Stimulated activated CD4-positive, alpha-beta T cell treated with anti-CD3 and anti-CD28 coated beads, Interleukin-1b, Interleukin-23, amount 100 ng/mL, for 4 hours (primary cell): ENCODE data around the gene MYH15.
A peak's percentile ranks its signal among the peaks of the same experiment; 100 is the strongest.

Experiments used
- DNase-seq, 2 donors: peaks; one replicate each; pipeline ENCODE4 v3.0.0-alpha.2; 2020; ENCODE audit warnings: low read depth in 2 of 2

The MYH15 gene

GRCh38 chr3:108415661-108416060 is 94.7 kb downstream of the MYH15 start:
- DNase-seq: no peak

- DNase-seq: no peak
Observed at GRCh38 chr3:108414007-108414406, 96.4 kb downstream of the MYH15 start.

- no peak for DNase-seq
Observed at GRCh38 chr3:108412121-108412750, 98.2 kb downstream of the MYH15 start.

GRCh38 chr3:108410531-108410984 is 99.8 kb downstream of the MYH15 start:
- no peak for DNase-seq

GRCh38 chr3:108409800-108410178 is 100.6 kb downstream of the MYH15 start:
- no peak for DNase-seq

GRCh38 chr3:108408883-108409799 is 101.3 kb downstream of the MYH15 start:
- no peak for DNase-seq

GRCh38 chr3:108407886-108408285 is 102.5 kb downstream of the MYH15 start:
- no peak for DNase-seq

GRCh38 chr3:108406661-108407206 is 103.7 kb downstream of the MYH15 start:
- peak in 1 of 2 donors; percentile 17 for DNase-seq

- no peak for DNase-seq
Observed at GRCh38 chr3:108406063-108406660, 104.2 kb downstream of the MYH15 start.

- DNase-seq: no peak
Observed at GRCh38 chr3:108404368-108404767, 106.0 kb downstream of the MYH15 start.

GRCh38 chr3:108403686-108404345 is 106.6 kb downstream of the MYH15 start:
- no peak for DNase-seq

- DNase-seq: no peak
Observed at GRCh38 chr3:108403198-108403597, 107.2 kb downstream of the MYH15 start.

- DNase-seq: no peak
Observed at GRCh38 chr3:108401836-108402235, 108.6 kb downstream of the MYH15 start.

GRCh38 chr3:108398510-108398909 is 111.9 kb downstream of the MYH15 start:
- DNase-seq: no peak

- DNase-seq: no peak
Observed at GRCh38 chr3:108396336-108396735, 114.1 kb downstream of the MYH15 start.

- DNase-seq: no peak
Observed at GRCh38 chr3:108394563-108394962, 115.8 kb downstream of the MYH15 start.

GRCh38 chr3:108394016-108394415 is 116.4 kb downstream of the MYH15 start:
- no peak for DNase-seq

- DNase-seq: no peak
Observed at GRCh38 chr3:108393128-108393900, 117.1 kb downstream of the MYH15 start.

GRCh38 chr3:108391917-108392593 is 118.3 kb downstream of the MYH15 start:
- DNase-seq: no peak

GRCh38 chr3:108389372-108389771 is 121.0 kb downstream of the MYH15 start:
- DNase-seq: no peak
